ENCODE data around the gene IL1RN. TPM values are rescaled to one million over a fixed set of nuclear protein-coding genes. Genes with fewer than 3 reads are reported as not detected.

IL1RN gene
- total and polyA plus RNA-seq, 2 of the 4 experiments (the other 2 are of a cell fraction) = not detected

DNA sequence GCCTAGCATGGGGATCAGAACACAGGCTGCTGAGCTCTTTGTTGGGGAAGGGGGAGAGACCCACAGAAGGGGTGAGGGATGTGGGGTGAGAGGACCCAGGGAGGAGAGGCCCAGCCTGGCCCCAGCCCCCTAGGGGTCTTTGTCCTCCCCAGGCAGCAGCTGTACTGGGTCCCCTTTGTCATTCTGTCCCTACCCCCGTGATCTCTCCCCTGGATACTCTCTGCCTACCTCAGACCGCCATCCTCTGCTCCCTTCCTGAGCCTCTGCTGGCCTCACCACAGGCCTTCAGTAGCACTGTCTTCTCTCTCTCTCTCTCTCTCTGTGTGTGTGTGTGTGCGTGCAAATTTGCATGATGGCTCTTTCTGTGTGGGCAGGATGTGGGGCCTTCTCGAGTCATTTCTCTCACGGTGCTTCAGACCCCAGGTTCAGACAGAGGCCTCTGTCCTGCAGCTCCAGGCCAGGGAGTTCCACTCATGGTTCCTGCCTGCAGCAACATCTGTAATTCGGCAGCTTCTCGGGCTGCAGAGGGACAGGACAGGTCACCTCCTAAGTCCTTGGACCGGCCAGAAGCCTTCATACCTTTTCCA, 47.7 kb downstream of the IL1RN start:
- no peak overlapping the region for H4K5ac ChIP-seq (ENCODE audit: low read depth, low read length)
- H4K8ac ChIP-seq (ENCODE audit: low read depth in 2 of 2, low read length in 2 of 2) = no peak overlapping the region
- H2BK20ac ChIP-seq (ENCODE audit: low read depth, low read length) = no peak overlapping the region
- no peak overlapping the region for H3K18ac ChIP-seq (ENCODE audit: low read depth, low read length)
- no peaks in the 10 kb centered on the region for H3K36me3 ChIP-seq (ENCODE audit: control insufficient read depth, insufficient read depth, low read length)
- H3K9ac ChIP-seq (ENCODE audit: low read depth, low read length) = no peak overlapping the region
- no peak overlapping the region for H3K23ac ChIP-seq (ENCODE audit: low read depth, low read length)
- no peak overlapping the region for H3K4ac ChIP-seq (ENCODE audit: low read depth, low read length)
- ATAC-seq (ENCODE audit: low read depth) = no peak
- no peak for DNase-seq
- no peak overlapping the region for H3K4me3 ChIP-seq (ENCODE audit: insufficient read depth, low read depth, low read length)
- no peak overlapping the region for H2AK9ac ChIP-seq (replicated peaks; ENCODE audit: low read depth, low read length, poor library complexity)
- TF ChIP-seq MAFK (IDR thresholded peaks at IDR 0.05; ENCODE audit: low read depth, low read length) = no peak
- no peak overlapping the region for H2AK5ac ChIP-seq (ENCODE audit: low read depth, low read length)
- H3K4me1 ChIP-seq (ENCODE audit: control insufficient read depth, insufficient read depth, low read length) = no peaks in the 10 kb centered on the region
- intact Hi-C loops (cut with micrococcal nuclease) (no loop called here), in situ Hi-C loops (cut with MboI; ENCODE audit: low sequenced_read_pairs) (no loop called here), dilution Hi-C loops (cut with HindIII; ENCODE audit: low sequenced_read_pairs, unreplicated experiment) (no loop called here)
- POLR2A ChIA-PET (ENCODE audit: unreplicated experiment) = no interaction called here
- H2AFZ ChIP-seq (replicated peaks; ENCODE audit: low read length, poor library complexity) = no peak overlapping the region
- 0% methylated on average over 1 of the region's 8 CpGs; no CpG with 5 or more reads in 1 of the 2 experiments for WGBS, 2 experiments (ENCODE audit: extremely low coverage in 2 of 2, insufficient read length in 1 of 2)
- H3K79me1 ChIP-seq (ENCODE audit: low read depth in 1 of 2, low read length in 2 of 2) = no peaks in the 10 kb centered on the region
- H4K91ac ChIP-seq (ENCODE audit: insufficient read depth, low read depth, low read length) = no peak overlapping the region
- no peaks in the 10 kb centered on the region for H4K20me1 ChIP-seq (ENCODE audit: insufficient read depth, low read length)
- H3K27ac ChIP-seq (ENCODE audit: insufficient read depth, low read length) = no peak overlapping the region
- H3K27me3 ChIP-seq (ENCODE audit: control insufficient read depth, insufficient read depth, low read length) = peaks cover 23% of the 10 kb centered on the region
- H3K9me3 ChIP-seq (ENCODE audit: control insufficient read depth, insufficient read depth, low read length) = no peaks in the 10 kb centered on the region
- BruUV-seq (replicated peaks) = no TSS peak
- H2BK15ac ChIP-seq (ENCODE audit: low read depth, low read length) = no peak overlapping the region
- H3K56ac ChIP-seq (ENCODE audit: extremely low read depth, insufficient read depth, low read length) = no peak overlapping the region
- H3K14ac ChIP-seq (replicated peaks; ENCODE audit: low read depth, low read length) = no peak overlapping the region
- H3K4me2 ChIP-seq (ENCODE audit: low read depth, low read length) = no peak overlapping the region
- CTCF ChIA-PET = interaction anchor here (1.0 to 1.8 kb wide), 2 partner anchors 24 to 59 kb away, joined by 3 to 5 read pairs; no protein-coding TSS in a partner anchor
- H3K9me1 ChIP-seq (ENCODE audit: insufficient read depth, low read length) = no peaks in the 10 kb centered on the region
- no peak overlapping the region for H2BK5ac ChIP-seq (ENCODE audit: low read depth, low read length, poor library complexity, severe bottlenecking)
- no peak overlapping the region for H2BK120ac ChIP-seq (ENCODE audit: low read depth, low read length)

Data from IMR-90 (cell line).